Measurements from ENCODE around the gene PACS1.

GRCh38 chr11:66285250-66285947 lies 215.3 kb downstream of the PACS1 start:
- TF ChIP-seq, protein P1, sequence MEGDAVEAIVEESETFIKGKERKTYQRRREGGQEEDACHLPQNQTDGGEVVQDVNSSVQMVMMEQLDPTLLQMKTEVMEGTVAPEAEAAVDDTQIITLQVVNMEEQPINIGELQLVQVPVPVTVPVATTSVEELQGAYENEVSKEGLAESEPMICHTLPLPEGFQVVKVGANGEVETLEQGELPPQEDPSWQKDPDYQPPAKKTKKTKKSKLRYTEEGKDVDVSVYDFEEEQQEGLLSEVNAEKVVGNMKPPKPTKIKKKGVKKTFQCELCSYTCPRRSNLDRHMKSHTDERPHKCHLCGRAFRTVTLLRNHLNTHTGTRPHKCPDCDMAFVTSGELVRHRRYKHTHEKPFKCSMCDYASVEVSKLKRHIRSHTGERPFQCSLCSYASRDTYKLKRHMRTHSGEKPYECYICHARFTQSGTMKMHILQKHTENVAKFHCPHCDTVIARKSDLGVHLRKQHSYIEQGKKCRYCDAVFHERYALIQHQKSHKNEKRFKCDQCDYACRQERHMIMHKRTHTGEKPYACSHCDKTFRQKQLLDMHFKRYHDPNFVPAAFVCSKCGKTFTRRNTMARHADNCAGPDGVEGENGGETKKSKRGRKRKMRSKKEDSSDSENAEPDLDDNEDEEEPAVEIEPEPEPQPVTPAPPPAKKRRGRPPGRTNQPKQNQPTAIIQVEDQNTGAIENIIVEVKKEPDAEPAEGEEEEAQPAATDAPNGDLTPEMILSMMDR (IDR thresholded peaks at IDR 0.05) = no peak
- TF ChIP-seq POLR2A (IDR thresholded peaks at IDR 0.05) = no peak

Measured in breast epithelium (tissue), 3 donors.